C4-2B (cell line): Measurements from ENCODE around the gene FAM133A.

Source experiments
- H3K27ac ChIP-seq: fragments of 450-650 bp; 2 replicates; pipeline ENCODE4 v1.5.1; 2017
- CTCF ChIP-seq: fragments of 450-650 bp; conservative IDR thresholded peaks from 2 replicates; pipeline ENCODE4 v1.5.1; 2017; ENCODE audit warnings: mild to moderate bottlenecking
- ZFX ChIP-seq: fragments of 450-650 bp; IDR thresholded peaks from 2 replicates; pipeline ENCODE4 v1.6.1; 2017

The FAM133A gene

GRCh38 chrX:93673869-93674271 is at the start of gene FAM133A:
FAM133A (plus strand) TSS chrX:93674206; CDS start chrX:93709420, 35,214 bp downstream.
- H3K27ac ChIP-seq: no peak within 1 kb of the TSS
- TF ChIP-seq CTCF (no peak), ZFX (no peak)

GRCh38 chrX:93637591-93637990 is 36.4 kb upstream of the FAM133A start:
- no peak overlapping the region for H3K27ac ChIP-seq
- TF ChIP-seq CTCF: no peak
- TF ChIP-seq ZFX: no peak

- H3K27ac ChIP-seq: no peak overlapping the region
- no peak for TF ChIP-seq ZFX
- TF ChIP-seq CTCF: no peak
These were observed 24.6 kb upstream of the FAM133A start for GRCh38 chrX:93649381-93649780.

GRCh38 chrX:93660575-93660974 is 13.4 kb upstream of the FAM133A start:
- H3K27ac ChIP-seq: no peak overlapping the region
- TF ChIP-seq ZFX (no peak), CTCF (no peak)

- H3K27ac ChIP-seq: no peak within 1 kb of the TSS
- TF ChIP-seq ZFX (no peak), CTCF (no peak)
These were observed 744 bp upstream of the FAM133A start, which contains the start of gene NAP1L3 for GRCh38 chrX:93673056-93673868. NAP1L3 (minus strand) TSS chrX:93673578; CDS start chrX:93673304, 274 bp downstream.

- no peak for TF ChIP-seq ZFX
- no peak for TF ChIP-seq CTCF
- H3K27ac ChIP-seq: no peak overlapping the region
These were observed 22.0 kb downstream of the FAM133A start for GRCh38 chrX:93695981-93696380.

- TF ChIP-seq ZFX: no peak
- no peak for TF ChIP-seq CTCF
- no peak overlapping the region for H3K27ac ChIP-seq
These were observed 29.7 kb downstream of the FAM133A start for GRCh38 chrX:93703701-93704100.
